ENCODE results near the gene SLC6A8.
"Not testable (repeated sequence)": the region's sequence is repeated elsewhere in the genome, so short reads cannot be mapped to it uniquely, and the experiment has no call there.

Gene SLC6A8

DNA sequence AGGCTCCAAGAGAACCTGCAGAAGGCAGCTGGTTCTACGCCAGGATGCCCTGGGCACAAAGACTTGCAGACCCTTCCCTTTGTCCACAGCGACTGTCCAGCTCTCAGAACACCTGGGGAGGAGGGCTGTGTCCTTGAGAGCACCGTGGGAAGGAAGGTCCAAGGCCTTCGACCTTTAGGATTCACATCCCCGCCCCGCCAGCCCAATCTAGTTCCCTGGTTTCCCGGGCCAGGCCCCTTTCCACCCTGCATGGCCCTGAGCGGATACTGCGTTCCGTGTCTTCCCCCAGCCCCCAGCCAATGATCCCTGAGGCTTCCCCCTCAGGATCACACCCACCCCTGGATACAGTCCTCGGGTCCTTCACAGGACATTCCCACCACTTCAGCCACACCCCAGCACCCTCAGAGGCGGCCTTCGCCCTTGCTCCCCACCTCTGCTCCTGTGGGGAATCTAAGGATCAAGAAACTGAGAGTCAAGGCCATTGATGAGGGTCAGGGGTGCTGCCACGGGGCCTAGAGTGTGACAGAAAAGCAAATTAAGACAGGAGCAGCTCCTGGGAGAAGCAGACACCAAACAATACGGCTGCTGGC lies 46.0 kb downstream of the SLC6A8 start:
- no peak for DNase-seq

GRCh38 chrX:153734871-153735270 lies 47.1 kb downstream of the SLC6A8 start:
- DNase-seq = no peak

- no peak for DNase-seq
Measured at GRCh38 chrX:153735274-153735673, 47.5 kb downstream of the SLC6A8 start.

GRCh38 chrX:153736071-153736820 lies 48.5 kb downstream of the SLC6A8 start:
- no peak for DNase-seq

DNA sequence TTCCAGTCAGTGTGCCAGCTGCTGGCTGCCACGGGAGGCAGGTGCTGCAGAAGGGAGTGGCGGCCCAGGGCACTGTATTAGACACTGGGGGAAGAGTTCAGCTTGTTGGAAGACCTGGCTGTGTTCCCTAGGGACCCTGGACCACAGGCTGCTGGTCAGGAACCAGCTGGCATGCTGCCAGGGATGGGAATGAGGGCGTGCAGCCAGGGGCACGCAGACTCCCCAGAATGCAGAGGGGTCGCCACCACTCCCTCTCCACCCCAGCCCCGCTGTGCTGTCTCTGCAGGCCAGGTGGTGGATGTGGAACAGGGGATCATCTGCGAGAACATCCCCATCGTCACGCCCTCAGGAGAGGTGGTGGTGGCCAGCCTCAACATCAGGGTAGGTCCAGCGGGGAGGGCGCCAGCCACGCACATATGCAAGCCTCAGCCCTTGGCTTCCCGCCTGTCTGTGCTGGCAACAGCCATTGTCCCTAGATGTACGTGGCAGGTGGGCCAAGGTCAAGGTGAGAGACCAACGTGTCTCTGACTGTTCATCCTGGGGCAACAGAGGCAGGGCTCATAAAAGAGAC lies 49.2 kb downstream of the SLC6A8 start:
- DNase-seq = no peak

DNA sequence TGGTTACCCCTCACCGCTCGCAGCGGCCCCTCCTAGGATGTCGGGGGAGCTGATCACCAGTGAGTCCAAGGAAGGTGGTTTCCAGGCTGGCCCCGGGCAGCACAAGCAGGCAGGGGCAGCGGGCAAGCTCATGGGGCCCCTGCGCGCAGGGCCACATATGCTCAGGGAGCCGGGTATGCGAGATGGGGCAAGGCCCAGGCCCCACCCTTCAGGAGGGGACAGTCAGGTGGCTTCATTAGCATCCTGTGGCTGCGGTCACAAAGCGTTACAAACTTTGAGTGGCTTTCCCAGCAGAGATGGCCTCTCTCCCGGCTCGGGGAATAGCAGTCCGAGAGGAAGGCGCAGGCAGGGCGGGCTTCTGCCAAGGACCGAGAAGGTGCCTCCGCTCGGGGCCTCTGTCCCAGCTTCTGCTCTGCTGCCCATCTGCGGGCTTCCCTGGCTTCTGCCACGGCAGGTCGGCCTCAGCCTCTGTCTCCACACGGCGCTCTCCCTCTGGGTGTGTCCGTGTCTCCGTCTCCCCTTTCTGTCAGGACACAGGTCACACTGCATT lies 50.4 kb downstream of the SLC6A8 start:
- DNase-seq = no peak

DNA sequence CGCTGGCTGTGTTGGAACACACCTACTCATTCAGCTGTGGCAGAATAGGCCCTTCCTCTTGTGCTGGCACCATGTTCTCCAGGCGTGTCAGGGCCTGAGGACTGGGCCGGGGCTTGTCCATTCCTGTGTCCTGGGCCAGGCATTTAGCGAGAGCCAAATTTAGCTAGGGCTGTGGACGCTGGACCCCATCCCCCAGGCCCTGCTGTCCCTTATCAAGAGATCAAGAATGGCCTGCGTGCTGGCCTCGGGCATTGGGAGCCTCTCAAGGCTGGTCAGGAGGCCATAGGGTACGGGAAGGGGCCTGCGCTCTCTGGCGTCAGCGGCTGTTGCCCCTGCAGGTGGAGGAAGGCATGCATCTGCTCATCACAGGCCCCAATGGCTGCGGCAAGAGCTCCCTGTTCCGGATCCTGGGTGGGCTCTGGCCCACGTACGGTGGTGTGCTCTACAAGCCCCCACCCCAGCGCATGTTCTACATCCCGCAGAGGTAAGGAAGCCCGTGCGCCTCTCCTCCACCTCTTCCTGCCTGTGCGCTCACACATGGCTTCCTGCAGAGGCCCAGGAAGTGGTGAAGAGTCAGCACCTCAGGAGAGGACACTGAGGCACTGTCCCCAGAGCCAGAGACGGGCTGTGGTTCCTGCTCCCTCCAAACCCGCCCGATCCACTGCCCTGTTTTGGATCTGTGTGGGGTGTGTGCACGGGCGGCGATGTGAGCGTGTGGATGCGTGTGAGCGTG lies 52.2 kb downstream of the SLC6A8 start:
- DNase-seq = no peak

GRCh38 chrX:153740631-153741222 lies 53.0 kb downstream of the SLC6A8 start:
- no peak for DNase-seq

DNA sequence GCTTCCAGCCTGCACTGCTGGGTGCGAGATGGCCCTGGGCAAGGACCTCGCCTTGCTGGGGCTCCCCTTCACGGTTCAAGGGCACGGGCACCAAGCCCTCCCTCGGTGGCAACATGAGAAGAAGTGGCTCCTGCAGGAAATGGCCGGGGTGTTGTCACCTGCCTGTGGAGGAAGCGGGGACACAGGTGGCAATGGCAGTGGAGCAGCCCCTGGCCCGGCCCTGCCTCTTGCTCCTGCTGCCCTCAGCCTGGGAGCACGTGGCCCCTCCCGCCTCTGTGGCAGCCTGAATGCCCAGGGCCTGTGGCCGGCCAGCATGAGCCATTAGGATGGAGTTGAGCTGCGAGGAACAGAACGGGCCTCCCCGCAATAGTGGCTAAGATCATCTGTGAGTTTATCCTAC lies 53.7 kb downstream of the SLC6A8 start:
- DNase-seq = no peak

GRCh38 chrX:153742111-153742510 lies 54.4 kb downstream of the SLC6A8 start:
- DNase-seq = not testable (repeated sequence)

GRCh38 chrX:153742796-153743467 lies 55.2 kb downstream of the SLC6A8 start:
- DNase-seq = not testable (repeated sequence)

- DNase-seq = not testable (repeated sequence)
Measured at GRCh38 chrX:153743468-153744209, 55.9 kb downstream of the SLC6A8 start.

GRCh38 chrX:153744210-153745066 lies 56.7 kb downstream of the SLC6A8 start:
- DNase-seq = no peak

- DNase-seq = not testable (repeated sequence)
Measured at GRCh38 chrX:153745067-153745433, 57.3 kb downstream of the SLC6A8 start.

Data from cortex of kidney (tissue), 1 donor.